HG03432 (cell line): ENCODE data around the gene ALOXE3.

Experiments used
- ATAC-seq: cut with Tn5 transposase; IDR thresholded peaks from one replicate; pipeline ENCODE4 v1.9.1; 2021; ENCODE audit warnings: mild to moderate bottlenecking, moderate library complexity; ENCODE audit not compliant: unreplicated experiment

Gene ALOXE3

DNA sequence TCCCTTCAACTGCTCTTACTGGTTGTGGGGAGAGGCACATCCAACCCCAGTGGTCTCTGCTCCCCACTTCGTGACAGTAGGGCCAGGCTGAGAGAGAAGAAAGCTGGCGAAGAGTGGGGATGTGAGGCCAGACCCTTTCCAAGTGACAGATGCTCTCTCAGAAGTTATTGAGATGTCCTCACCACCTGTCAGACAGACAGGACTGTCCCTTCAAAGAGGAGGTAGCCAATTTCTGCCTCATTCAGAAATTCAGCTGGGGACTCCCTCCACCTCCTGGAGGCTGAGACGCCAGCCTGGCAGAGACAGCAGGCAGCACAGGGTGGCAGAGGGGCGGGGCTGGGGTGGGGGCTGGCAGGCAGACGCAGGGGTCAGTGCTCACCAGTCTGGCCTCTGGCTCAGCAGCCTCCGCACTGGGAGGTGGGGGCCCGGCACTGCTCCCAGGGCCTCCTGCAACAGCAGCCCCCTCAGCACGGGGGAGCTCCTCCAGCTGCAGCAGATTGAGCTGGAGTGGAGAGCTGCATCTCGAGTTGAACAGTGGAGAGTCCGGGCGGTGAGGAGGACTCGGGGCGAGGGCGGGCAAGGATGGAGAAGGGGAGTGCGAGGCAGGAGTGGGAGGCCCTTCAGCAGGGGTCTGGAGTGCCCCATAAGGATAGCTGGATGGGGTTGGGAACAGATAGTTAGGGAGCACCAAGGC lies 24.7 kb upstream of the ALOXE3 start:
- no peak for ATAC-seq

GRCh38 chr17:8142158-8142886 lies 24.0 kb upstream of the ALOXE3 start:
- no peak for ATAC-seq

DNA sequence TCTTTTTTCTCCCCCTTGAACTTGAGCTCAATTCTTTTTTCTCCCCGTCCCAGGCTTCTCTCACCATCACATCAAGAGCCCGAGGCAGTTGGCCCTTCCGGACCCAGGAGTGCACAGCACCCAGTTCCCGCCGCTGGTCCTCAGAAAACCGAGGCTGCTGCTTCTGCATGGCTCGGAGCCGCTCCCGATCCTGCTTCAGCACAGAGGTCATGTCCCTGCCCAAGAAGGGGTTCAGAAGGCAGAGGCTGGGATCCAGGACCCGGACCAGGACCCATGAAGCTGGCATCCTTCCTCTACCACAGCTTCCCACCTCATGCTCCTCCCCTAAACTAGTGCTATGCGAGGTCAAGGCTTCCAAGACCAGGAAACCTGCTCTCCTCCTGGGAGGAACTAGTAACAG lies 23.4 kb upstream of the ALOXE3 start:
- ATAC-seq: no peak

DNA sequence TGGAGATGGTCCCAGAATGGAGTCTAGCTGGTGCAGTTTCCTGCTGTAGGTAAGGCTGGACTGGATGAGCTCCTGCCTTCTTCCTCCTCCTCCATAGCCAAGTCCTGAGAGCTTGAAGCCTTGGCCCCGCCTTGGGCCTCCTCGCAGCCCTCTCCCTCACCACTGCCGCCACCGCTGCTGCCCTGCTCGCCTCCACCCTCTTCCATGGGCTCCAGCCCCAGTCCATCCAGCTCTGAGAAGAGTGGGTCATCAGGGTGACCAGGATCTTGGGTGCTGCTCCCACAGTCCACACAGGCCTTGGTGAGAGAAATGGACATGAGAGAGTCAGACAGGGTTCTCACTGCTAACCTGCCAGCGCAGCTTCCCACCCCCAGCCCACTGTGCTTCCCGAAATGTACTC lies 22.7 kb upstream of the ALOXE3 start:
- no peak for ATAC-seq

DNA sequence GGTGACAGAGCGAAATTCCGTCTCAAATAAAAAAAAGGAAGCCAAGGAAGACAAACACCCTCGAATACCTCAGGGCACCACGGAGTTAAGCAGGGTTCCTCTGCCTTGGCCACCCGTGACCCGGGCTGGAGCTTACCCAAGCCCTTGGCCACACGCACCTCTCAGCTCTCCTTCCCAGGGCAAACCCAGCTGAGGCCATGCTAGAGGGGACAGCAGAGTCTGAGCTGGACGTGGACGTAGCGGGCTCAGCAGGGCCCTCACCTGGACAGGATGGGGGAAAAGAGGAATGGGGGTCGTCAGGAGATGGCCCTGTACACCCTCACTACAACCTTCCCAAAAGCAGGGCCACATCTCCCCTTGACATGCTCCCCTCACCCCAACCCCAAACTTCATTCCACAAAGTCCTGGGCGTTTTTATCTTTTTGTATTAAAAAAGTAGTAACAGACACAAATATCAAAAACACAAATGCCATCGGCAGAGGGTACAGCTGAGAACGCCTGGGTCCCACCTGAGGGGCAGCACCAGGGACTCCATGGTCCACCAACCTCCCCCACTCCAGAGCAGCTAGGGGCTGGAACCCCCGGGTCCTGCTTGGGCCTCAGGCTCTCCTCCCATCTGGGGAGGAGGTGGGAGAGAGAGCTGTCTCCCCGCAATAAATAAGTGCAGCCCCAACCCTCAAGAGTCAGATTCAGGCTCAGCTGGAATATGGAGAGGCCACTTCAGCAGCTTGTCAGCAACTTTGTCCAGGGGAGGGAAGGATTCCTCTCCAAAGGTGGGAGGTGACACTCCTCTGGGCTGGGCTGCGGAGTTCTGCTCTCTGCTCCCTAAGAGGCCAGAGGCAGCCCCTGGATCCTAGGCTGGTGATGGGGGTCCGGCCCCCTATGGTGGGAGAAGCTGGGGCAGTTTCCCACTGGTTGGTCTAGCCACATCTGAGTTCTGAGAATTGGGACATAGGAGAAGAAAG lies 22.0 kb upstream of the ALOXE3 start:
- ATAC-seq: no peak

DNA sequence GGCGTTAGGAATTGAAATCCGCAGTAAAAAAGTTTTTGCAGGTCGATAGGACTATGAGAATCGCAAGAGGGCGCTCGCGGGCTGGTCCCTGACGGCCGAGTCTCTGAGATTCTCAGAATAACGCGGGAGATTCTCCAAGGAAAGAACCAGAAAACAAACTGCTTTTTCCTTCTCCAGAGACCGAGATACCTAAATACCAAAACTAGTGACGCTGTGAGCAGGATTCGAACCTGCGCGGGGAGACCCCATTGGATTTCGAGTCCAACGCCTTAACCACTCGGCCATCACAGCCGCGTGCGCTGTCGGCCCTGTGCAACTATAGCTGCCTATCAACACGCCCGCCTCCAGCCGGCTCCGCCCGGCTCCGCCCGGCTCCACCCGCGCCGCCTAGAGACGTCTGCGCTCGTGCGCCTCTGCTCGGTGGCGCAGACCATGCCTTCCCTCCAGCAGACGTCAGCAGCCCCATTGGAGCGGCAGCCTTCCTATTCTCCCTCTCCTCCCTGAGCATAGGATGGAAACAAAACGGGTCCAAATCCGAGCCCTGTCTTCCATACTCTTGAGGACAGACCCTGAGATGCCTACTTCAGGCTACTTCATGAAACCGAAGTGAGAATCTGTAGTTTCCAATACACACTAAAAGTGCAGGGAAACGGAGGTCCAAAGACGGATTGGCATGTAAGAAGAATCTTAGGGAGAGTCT lies 20.5 kb upstream of the ALOXE3 start:
- ATAC-seq: peak; percentile 87

DNA sequence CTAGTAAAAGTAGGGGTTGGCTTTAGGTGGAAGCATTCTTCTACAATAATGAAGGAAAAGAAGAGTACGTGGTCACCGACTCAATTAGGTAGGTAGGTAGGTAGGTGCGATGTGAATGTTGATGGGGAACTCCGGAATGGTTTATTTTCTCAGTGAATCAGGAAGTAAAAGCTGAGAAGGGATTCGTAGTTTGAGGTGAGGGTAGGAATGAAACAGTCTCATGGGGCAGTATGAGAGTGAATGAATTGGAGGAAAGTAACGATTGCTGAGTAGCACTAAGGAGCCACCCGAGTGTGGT lies 20.0 kb upstream of the ALOXE3 start:
- ATAC-seq: no peak

- no peak for ATAC-seq
These were observed 19.5 kb upstream of the ALOXE3 start for GRCh38 chr17:8137645-8138373.

DNA sequence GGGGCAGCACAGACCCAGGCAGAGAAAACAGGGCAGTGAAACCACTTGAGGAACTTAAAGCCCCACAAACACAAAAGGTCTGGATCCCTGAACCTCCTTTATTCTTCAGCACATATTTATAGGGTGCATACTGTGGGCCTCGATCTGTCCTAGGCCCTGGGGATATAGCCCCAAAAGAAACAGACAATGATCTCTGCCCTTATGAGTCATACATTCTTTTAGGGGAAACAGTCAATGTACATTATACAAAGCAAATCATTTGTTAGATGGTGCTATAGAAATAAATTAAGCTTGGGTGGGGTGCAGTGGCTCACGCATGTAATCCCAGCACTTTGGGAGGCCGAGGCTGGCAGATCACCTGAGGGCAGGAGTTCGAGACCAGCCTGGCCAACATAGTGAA lies 15.6 kb upstream of the ALOXE3 start:
- ATAC-seq: no peak

DNA sequence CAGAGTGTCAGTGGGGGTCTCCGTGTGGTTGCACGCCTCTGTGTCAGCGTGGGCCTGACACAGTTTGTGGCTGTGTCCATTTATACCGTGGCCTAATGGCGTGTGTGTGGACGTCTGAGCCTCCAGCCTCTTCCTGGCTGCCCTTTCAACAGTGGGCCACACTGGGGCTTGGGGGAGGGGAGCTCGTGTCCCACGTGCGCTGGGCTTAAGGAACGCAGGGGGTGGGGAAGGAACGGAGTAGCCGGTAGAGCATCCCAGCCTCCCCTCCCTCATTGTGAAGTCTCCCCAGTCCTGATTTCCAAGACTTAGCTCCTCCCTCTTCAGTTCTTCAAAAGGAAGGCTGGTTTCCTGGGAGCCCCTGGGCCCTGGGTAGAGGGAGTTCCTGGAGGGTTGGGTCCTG lies 15.1 kb upstream of the ALOXE3 start:
- no peak for ATAC-seq

DNA sequence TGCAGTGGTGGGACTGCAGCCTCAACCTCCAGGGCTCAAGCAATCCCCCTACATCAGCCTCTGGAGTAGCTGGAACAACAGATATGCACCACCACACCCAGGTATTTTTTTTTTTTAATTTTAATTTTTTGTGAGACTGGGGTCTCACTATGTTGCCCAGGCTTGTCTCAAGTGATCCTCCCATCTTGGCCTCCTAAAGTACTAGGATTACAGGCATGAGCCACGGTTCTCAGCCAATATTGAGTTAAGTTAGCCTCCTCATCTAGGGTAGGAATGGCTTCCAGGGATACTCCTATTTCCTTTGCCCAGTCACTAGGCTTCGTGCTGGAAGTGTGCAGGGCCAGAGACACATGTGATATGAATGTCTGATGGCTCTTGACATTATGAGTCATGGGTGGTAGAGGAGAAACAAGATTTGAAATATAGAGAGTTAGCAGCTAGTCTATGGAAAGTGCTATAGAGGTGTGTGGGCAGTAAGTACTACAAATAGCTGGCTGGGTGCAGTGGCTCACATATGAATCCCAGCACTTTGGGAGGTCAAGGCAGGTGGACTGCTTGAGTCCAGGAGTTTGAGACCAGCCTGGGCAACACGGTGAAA lies 13.6 kb upstream of the ALOXE3 start:
- ATAC-seq: no peak

- ATAC-seq: no peak
These were observed 9.9 kb upstream of the ALOXE3 start for GRCh38 chr17:8128125-8128784.

GRCh38 chr17:8126491-8127066 lies 8.3 kb upstream of the ALOXE3 start:
- ATAC-seq: peak; percentile 37

- ATAC-seq: peak; percentile 1
These were observed 7.7 kb upstream of the ALOXE3 start for GRCh38 chr17:8125947-8126490.

DNA sequence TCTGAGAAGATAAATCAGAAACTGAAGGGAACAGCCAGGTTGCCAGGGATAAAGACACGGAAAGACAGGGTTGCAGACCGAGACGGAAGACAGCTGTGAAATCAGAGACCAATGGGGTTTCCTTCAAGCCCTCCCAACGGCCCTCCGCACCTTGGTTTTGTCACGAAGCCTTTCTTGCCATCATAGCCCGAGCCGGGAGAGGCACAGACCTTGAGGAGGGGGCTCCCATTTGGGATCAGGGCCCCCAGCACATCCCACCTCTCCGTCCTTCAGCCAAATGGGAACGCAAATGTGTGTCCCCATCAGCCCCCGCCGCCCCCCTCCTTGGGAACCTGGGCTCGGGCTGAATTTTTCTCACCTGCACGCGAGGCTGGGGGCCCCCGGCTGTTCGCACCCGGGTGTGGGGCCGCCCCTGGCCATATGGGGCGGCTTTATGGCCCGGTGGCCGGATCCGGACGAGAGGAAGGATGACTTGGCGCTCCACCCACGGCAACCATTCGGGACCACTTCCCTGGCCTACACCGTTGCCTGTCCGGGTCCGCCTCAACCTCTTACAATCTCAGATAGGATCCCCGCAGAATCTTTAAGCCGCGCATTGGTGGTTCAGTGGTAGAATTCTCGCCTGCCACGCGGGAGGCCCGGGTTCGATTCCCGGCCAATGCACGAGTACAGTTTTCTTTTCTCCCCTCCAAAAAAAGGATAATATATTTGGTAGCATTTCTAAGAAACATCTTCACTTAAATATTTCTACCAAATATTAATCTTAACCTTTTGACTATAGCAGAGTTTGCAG lies 7.0 kb upstream of the ALOXE3 start:
- ATAC-seq: no peak

DNA sequence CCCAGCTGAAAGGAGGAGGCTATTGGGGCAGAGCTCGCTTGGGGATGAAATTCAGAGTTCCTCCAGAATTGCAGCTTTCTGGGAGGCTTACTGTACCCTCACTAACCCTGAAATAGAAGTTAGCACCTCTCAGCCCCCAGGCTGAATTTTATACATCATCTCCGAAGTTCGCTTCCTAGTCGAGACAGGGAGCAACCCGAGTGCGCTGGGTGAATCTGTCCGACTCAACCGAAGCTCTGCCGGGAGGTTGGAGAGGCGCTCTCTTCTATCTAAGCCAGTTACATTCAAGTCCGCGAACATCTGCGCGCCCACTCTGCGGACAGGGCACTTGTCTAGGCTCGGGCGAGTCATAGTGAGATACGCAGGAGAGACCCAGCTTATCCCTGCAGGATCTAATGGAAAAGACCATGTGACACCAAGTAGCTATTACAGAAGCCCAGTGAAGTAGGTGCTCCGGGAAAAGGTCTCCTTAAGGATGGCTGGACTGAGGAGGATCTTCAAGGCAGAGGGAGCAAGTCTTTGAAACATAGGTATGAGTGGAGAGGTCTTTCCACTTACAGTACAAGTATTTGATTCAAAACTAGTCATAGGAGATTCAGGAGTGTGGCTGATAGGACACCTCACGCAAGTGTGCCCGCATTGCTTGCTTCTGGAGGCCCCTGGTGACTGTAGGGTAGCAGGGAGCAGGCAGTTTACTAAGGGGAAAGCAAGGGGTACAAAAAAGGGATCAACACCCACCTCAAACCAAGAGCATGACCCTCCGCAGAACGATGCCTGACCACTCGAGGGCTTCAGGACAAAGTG lies 6.2 kb upstream of the ALOXE3 start:
- ATAC-seq: no peak

DNA sequence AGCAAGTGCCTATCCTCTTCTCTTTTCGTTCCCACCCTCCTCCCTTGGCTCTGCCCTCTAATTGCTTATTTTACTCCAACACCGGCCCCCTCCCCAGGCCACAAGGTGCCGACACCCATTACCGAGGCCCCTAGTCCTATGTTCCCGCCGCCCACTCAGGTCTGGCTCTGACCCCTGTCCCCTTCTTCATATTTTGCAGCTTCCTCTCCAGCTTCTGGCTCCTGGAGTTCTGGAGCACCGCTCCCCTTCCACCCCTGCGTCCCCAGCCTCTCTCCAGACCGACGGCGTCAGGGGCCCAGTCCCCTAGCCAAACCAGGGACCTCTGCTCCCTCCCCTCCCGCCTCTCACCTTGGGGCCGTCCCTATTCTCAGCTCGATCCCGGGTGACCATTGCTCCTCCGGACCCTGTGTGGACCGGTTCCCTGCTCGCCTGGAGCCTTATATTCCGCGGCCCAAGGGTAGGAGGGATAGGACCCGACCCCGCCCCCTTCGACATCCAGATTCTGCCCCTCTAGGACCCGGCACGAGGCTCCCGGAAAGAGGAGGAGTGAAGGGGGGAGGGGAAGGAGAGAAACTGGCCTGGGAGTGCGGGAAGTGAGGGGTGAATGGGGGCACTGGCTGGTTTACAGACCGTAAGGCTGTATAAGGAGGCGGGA lies 5.5 kb upstream of the ALOXE3 start, which contains the start of gene HES7:
HES7 (minus strand) TSS at position 412 of the 655 bp plus-strand sequence; CDS start at position 390, 22 bp downstream.
- ATAC-seq: no peak
